Tibial nerve (tissue), 4 donors: Measurements from ENCODE around the gene MYBBP1A.

ENCODE experiments used
- CTCF ChIP-seq, 5 experiments: fragments of 200-600 bp in 3 of 5; fragments of 450-650 bp in 2 of 5; sonication (generic) in 3 of 5; IDR thresholded peaks; one replicate each; pipeline ENCODE4 v1.5.1; 2016 to 2019; ENCODE audit warnings: antibody characterized with exemption in 5 of 5, mild to moderate bottlenecking in 3 of 5, moderate library complexity in 2 of 5
- EP300 ChIP-seq, 2 donors: sonication (generic); formaldehyde crosslinking; IDR thresholded peaks; one replicate each; pipeline ENCODE4 v1.6.1; 2017; ENCODE audit warnings: antibody characterized with exemption in 2 of 2, mild to moderate bottlenecking in 1 of 2

GRCh38 chr17:4538236-4539002, 16.8 kb downstream of the MYBBP1A start:
- TF ChIP-seq CTCF (IDR thresholded peaks at IDR 0.05) (no peak), EP300 (IDR thresholded peaks at IDR 0.05) (no peak)
